Liver (tissue), 9 donors: ENCODE measurements around the gene AMER2. TPM values are rescaled to one million over a fixed set of nuclear protein-coding genes. Genes with fewer than 3 reads are reported as not detected.

Source experiments
- DNase-seq: peaks from one replicate; pipeline ENCODE4 v3.0.0-alpha.2; 2017; ENCODE audit warnings: low spot score
- H3K27ac ChIP-seq, 2 donors: one replicate each; pipeline ENCODE4 v1.7.0; 2013; ENCODE audit warnings: inconsistent platforms in 2 of 2, low read length in 2 of 2, control low read depth in 1 of 2, low read depth in 1 of 2, mild to moderate bottlenecking in 1 of 2
- H3K27me3 ChIP-seq, 4 donors: one replicate each; pipeline versions ENCODE4 v1.6.1 to v1.7.0; 2013; ENCODE audit warnings: low read length in 3 of 4, inconsistent platforms in 1 of 4, mild to moderate bottlenecking in 1 of 4, moderate library complexity in 1 of 4; ENCODE audit not compliant: control insufficient read depth in 4 of 4, insufficient read depth in 4 of 4
- H3K36me3 ChIP-seq, 4 donors: one replicate each; pipeline versions ENCODE4 v1.6.1 to v1.7.0; 2013; ENCODE audit warnings: low read length in 3 of 4, mild to moderate bottlenecking in 3 of 4, low read depth in 1 of 4, moderate library complexity in 1 of 4; ENCODE audit not compliant: control insufficient read depth in 4 of 4, insufficient read depth in 3 of 4
- H3K4me1 ChIP-seq, 4 donors: one replicate each; pipeline versions ENCODE4 v1.6.1 to v1.7.0; 2013; ENCODE audit warnings: low read length in 3 of 4, mild to moderate bottlenecking in 3 of 4, moderate library complexity in 1 of 4; ENCODE audit not compliant: control insufficient read depth in 4 of 4, insufficient read depth in 4 of 4
- H3K4me3 ChIP-seq, 3 donors: one replicate each; pipeline versions ENCODE4 v1.6.1 to v1.7.0; 2013; ENCODE audit warnings: low read length in 3 of 3, control low read depth in 1 of 3, low read depth in 1 of 3, mild to moderate bottlenecking in 1 of 3
- H3K9ac ChIP-seq, 2 donors: one replicate each; pipeline ENCODE4 v1.7.0; 2013; ENCODE audit warnings: low read length in 2 of 2, mild to moderate bottlenecking in 2 of 2, moderate library complexity in 2 of 2, control low read depth in 1 of 2, low read depth in 1 of 2
- H3K9me3 ChIP-seq, 4 donors: one replicate each; pipeline versions ENCODE4 v1.6.1 to v1.7.0; 2013; ENCODE audit warnings: low read length in 3 of 4; ENCODE audit not compliant: control insufficient read depth in 4 of 4
- EGR1 ChIP-seq, 2 donors: IDR thresholded peaks; 2 replicates each; pipeline ENCODE4 v1.6.1; 2016 to 2018; ENCODE audit warnings: antibody characterized with exemption in 2 of 2, low read depth in 2 of 2
- FOXA1 ChIP-seq: IDR thresholded peaks from 2 replicates; pipeline ENCODE4 v1.6.1; 2016; ENCODE audit warnings: antibody characterized with exemption
- FOXA2 ChIP-seq: IDR thresholded peaks from 2 replicates; pipeline ENCODE4 v1.6.1; 2016; ENCODE audit warnings: antibody characterized with exemption
- GABPA ChIP-seq, 2 donors: IDR thresholded peaks in 1 of 2; conservative IDR thresholded peaks in 1 of 2; 2 replicates each; pipeline ENCODE4 v1.6.1; 2016; ENCODE audit warnings: antibody characterized with exemption in 2 of 2, mild to moderate bottlenecking in 1 of 2, moderate library complexity in 1 of 2
- HNF4A ChIP-seq, 2 donors: conservative IDR thresholded peaks; 2 replicates each; pipeline ENCODE4 v1.6.1; 2016; ENCODE audit warnings: antibody characterized with exemption in 2 of 2, mild to moderate bottlenecking in 2 of 2
- HNF4G ChIP-seq: IDR thresholded peaks from 2 replicates; pipeline ENCODE4 v1.6.1; 2016; ENCODE audit warnings: antibody characterized with exemption
- NR2F2 ChIP-seq: IDR thresholded peaks from 2 replicates; pipeline ENCODE4 v1.6.1; 2016; ENCODE audit warnings: antibody characterized with exemption
- RAD21 ChIP-seq, 2 donors: IDR thresholded peaks; 2 replicates each; pipeline ENCODE4 v1.6.1; 2016; ENCODE audit warnings: antibody characterized with exemption in 2 of 2, mild to moderate bottlenecking in 2 of 2
- RXRA ChIP-seq, 2 donors: IDR thresholded peaks; 2 replicates each; pipeline ENCODE4 v1.6.1; 2017 to 2018; ENCODE audit warnings: antibody characterized with exemption in 2 of 2, mild to moderate bottlenecking in 1 of 2
- SP1 ChIP-seq: IDR thresholded peaks from 2 replicates; pipeline ENCODE4 v1.6.1; 2018; ENCODE audit warnings: antibody characterized with exemption, mild to moderate bottlenecking
- TAF1 ChIP-seq: conservative IDR thresholded peaks from 2 replicates; pipeline ENCODE4 v1.6.1; 2016; ENCODE audit warnings: antibody characterized with exemption, mild to moderate bottlenecking
- YY1 ChIP-seq: IDR thresholded peaks from 2 replicates; pipeline ENCODE4 v1.6.1; 2016; ENCODE audit warnings: antibody characterized with exemption, mild to moderate bottlenecking
- WGBS: extraction: QIAGEN DNeasy Blood & Tissue Kit; methylation state at CpG from one replicate; pipeline ENCODE4 v1.1.7; 2013; 5-methylcytosine and 5-hydroxymethylcytosine counted together
- polyA plus RNA-seq, 2 donors: library from polyadenylated mRNA; stranded (reverse) in 1 of 2; unstranded in 1 of 2; fragments of 200-250 nt in 1 of 2; fragments of >200 nt in 1 of 2; fragmentation: Nextera tagmentation in 1 of 2; extraction: Ambion mirVana in 1 of 2; gene quantifications; one replicate each; pipeline versions ENCODE4 v1.2.1 to v1.2.3, GENCODE V29; 2013 to 2015
- total RNA-seq, 2 donors: library from RNA; depleted of rRNA; stranded (reverse); fragments of >200 nt; gene quantifications; one replicate each; pipeline ENCODE4 v1.2.3, GENCODE V29; 2014
- TF ChIP-seq, protein P1 (sequence below): IDR thresholded peaks from 2 replicates; pipeline ENCODE4 v1.6.1; 2016; ENCODE audit warnings: antibody characterized with exemption
- TF ChIP-seq, protein P2 (sequence below): fragments of 150-350 bp; IDR thresholded peaks from 2 replicates; pipeline ENCODE4 v1.5.1; 2017; ENCODE audit warnings: improper control_type of control experiment, low read depth, low read length; ENCODE audit not compliant: missing input control
- TF ChIP-seq, protein P3 (sequence below): IDR thresholded peaks from 2 replicates; pipeline ENCODE4 v1.6.1; 2016; ENCODE audit warnings: antibody characterized with exemption
- TF ChIP-seq, protein P4 (sequence below): IDR thresholded peaks from 2 replicates; pipeline ENCODE4 v1.6.1; 2016; ENCODE audit warnings: antibody characterized with exemption
- TF ChIP-seq, protein P5 (sequence below): IDR thresholded peaks from 2 replicates; pipeline ENCODE4 v1.6.1; 2016; ENCODE audit warnings: antibody characterized with exemption, mild to moderate bottlenecking
- donor health status: healthy.
- donor health status: healthy.
- donor health status: healthy.
- donor health status: healthy.
- donor health status: healthy.

The AMER2 gene
- total and polyA plus RNA-seq, 4 donors: not detected

DNA sequence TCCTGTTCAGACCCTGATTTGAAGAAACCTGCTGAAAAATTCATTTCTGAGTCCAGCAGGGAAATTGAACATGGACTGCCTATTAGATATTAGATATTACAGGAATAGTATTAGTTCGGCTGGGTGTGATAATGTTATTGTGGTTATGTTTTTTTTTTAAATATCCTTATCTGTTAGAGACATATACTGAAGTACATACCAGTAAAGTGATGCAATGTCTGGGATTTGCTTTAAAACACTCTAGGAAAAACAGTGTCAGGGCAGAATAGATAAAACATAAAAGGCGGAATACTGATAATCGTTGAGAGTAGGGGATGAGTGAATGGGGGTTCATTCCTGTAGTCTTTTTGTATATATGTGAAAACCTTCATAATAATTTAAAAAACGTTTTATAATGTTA, 28.7 kb upstream of the AMER2 start:
- WGBS: 52% methylated on average over 4 of the region's 4 CpGs
- H3K27me3 ChIP-seq: no peaks in the 10 kb centered on the region
- no peaks in the 10 kb centered on the region for H3K36me3 ChIP-seq
- H3K27ac ChIP-seq: no peak overlapping the region
- H3K9ac ChIP-seq: no peak overlapping the region
- H3K4me1 ChIP-seq: no peaks in the 10 kb centered on the region
- DNase-seq: no peak
- H3K4me3 ChIP-seq: no peak overlapping the region
- H3K9me3 ChIP-seq: no peaks in the 10 kb centered on the region
- TF ChIP-seq, protein P1, sequence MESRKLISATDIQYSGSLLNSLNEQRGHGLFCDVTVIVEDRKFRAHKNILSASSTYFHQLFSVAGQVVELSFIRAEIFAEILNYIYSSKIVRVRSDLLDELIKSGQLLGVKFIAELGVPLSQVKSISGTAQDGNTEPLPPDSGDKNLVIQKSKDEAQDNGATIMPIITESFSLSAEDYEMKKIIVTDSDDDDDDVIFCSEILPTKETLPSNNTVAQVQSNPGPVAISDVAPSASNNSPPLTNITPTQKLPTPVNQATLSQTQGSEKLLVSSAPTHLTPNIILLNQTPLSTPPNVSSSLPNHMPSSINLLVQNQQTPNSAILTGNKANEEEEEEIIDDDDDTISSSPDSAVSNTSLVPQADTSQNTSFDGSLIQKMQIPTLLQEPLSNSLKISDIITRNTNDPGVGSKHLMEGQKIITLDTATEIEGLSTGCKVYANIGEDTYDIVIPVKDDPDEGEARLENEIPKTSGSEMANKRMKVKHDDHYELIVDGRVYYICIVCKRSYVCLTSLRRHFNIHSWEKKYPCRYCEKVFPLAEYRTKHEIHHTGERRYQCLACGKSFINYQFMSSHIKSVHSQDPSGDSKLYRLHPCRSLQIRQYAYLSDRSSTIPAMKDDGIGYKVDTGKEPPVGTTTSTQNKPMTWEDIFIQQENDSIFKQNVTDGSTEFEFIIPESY: no peak
- TF ChIP-seq YY1 (no peak), EGR1 (IDR thresholded peaks at IDR 0.05; ENCODE audit: low read depth in 2 of 2) (no peak), SP1 (no peak), TAF1 (no peak), HNF4G (no peak), NR2F2 (no peak), HNF4A (conservative IDR thresholded peaks at IDR 0.05) (no peak), FOXA1 (no peak)
- TF ChIP-seq, protein P2, sequence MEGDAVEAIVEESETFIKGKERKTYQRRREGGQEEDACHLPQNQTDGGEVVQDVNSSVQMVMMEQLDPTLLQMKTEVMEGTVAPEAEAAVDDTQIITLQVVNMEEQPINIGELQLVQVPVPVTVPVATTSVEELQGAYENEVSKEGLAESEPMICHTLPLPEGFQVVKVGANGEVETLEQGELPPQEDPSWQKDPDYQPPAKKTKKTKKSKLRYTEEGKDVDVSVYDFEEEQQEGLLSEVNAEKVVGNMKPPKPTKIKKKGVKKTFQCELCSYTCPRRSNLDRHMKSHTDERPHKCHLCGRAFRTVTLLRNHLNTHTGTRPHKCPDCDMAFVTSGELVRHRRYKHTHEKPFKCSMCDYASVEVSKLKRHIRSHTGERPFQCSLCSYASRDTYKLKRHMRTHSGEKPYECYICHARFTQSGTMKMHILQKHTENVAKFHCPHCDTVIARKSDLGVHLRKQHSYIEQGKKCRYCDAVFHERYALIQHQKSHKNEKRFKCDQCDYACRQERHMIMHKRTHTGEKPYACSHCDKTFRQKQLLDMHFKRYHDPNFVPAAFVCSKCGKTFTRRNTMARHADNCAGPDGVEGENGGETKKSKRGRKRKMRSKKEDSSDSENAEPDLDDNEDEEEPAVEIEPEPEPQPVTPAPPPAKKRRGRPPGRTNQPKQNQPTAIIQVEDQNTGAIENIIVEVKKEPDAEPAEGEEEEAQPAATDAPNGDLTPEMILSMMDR: no peak
- TF ChIP-seq, protein P3, sequence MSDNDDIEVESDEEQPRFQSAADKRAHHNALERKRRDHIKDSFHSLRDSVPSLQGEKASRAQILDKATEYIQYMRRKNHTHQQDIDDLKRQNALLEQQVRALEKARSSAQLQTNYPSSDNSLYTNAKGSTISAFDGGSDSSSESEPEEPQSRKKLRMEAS: no peak

- no peak for TF ChIP-seq RXRA (IDR thresholded peaks at IDR 0.05)
- no peak for TF ChIP-seq YY1
- TF ChIP-seq, protein P4, sequence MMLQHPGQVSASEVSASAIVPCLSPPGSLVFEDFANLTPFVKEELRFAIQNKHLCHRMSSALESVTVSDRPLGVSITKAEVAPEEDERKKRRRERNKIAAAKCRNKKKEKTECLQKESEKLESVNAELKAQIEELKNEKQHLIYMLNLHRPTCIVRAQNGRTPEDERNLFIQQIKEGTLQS: no peak
- no peak for TF ChIP-seq EGR1 (IDR thresholded peaks at IDR 0.05; ENCODE audit: low read depth in 2 of 2)
- no peak for TF ChIP-seq GABPA (IDR thresholded peaks at IDR 0.05 in 1 of 2, conservative IDR thresholded peaks at IDR 0.05 in 1 of 2)
- TF ChIP-seq SP1: no peak
- no peak for TF ChIP-seq FOXA2
- no peak for TF ChIP-seq RAD21 (IDR thresholded peaks at IDR 0.05)
- TF ChIP-seq, protein P1: no peak
- TF ChIP-seq, protein P3: no peak
- TF ChIP-seq NR2F2: no peak
- no peak for TF ChIP-seq HNF4A (conservative IDR thresholded peaks at IDR 0.05)
- TF ChIP-seq, protein P5, sequence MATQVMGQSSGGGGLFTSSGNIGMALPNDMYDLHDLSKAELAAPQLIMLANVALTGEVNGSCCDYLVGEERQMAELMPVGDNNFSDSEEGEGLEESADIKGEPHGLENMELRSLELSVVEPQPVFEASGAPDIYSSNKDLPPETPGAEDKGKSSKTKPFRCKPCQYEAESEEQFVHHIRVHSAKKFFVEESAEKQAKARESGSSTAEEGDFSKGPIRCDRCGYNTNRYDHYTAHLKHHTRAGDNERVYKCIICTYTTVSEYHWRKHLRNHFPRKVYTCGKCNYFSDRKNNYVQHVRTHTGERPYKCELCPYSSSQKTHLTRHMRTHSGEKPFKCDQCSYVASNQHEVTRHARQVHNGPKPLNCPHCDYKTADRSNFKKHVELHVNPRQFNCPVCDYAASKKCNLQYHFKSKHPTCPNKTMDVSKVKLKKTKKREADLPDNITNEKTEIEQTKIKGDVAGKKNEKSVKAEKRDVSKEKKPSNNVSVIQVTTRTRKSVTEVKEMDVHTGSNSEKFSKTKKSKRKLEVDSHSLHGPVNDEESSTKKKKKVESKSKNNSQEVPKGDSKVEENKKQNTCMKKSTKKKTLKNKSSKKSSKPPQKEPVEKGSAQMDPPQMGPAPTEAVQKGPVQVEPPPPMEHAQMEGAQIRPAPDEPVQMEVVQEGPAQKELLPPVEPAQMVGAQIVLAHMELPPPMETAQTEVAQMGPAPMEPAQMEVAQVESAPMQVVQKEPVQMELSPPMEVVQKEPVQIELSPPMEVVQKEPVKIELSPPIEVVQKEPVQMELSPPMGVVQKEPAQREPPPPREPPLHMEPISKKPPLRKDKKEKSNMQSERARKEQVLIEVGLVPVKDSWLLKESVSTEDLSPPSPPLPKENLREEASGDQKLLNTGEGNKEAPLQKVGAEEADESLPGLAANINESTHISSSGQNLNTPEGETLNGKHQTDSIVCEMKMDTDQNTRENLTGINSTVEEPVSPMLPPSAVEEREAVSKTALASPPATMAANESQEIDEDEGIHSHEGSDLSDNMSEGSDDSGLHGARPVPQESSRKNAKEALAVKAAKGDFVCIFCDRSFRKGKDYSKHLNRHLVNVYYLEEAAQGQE: no peak
- TF ChIP-seq FOXA1: no peak
- DNase-seq: no peak
- H3K4me3 ChIP-seq: no peak overlapping the region
- H3K36me3 ChIP-seq: no peaks in the 10 kb centered on the region
- H3K27me3 ChIP-seq: no peaks in the 10 kb centered on the region
- WGBS: 82% methylated on average over 5 of the region's 5 CpGs
- no peak overlapping the region for H3K9ac ChIP-seq
- no peaks in the 10 kb centered on the region for H3K4me1 ChIP-seq
- peaks cover 0 to 2% (median 0%) of the 10 kb centered on the region in 4 donors for H3K9me3 ChIP-seq
- H3K27ac ChIP-seq: no peak overlapping the region
Observed at GRCh38 chr13:25198647-25199046, 26.6 kb upstream of the AMER2 start.
